K562 (cell line): Measurements from ENCODE around the gene UCHL5. TPM values are rescaled to one million over a fixed set of nuclear protein-coding genes. Genes with fewer than 3 reads are reported as not detected.

Source experiments
- CBX8 ChIP-seq: fragments of 200-600 bp; sonication (generic); IDR thresholded peaks from 2 replicates; pipeline ENCODE4 v1.6.1; 2012; ENCODE audit warnings: borderline replicate concordance, mixed run types, low read depth, mild to moderate bottlenecking, moderate library complexity, mixed read lengths, low read length, control low read depth, inconsistent platforms; ENCODE audit not compliant: poor library complexity, severe bottlenecking; ENCODE audit errors: extremely low read depth
- CREBBP ChIP-seq: IDR thresholded peaks from one replicate; pipeline ENCODE4 v1.6.1; 2012; ENCODE audit warnings: low read depth, mild to moderate bottlenecking, control low read depth, inconsistent platforms, low read length
- HNRNPLL ChIP-seq: fragments of 200-400 bp; formaldehyde crosslinking; IDR thresholded peaks from 2 replicates; pipeline ENCODE4 v1.6.1; 2017; ENCODE audit warnings: low read length, low read depth, mild to moderate bottlenecking; ENCODE audit not compliant: poor library complexity, severe bottlenecking
- HSF4 ChIP-seq: fragments of 250-450 bp; sonication (Bioruptor Pico); IDR thresholded peaks from 2 replicates; pipeline ENCODE4 v2.1.2; 2022; ENCODE audit warnings: mild to moderate bottlenecking, moderate library complexity, borderline replicate concordance
- LCOR ChIP-seq: sonication (generic); formaldehyde crosslinking; IDR thresholded peaks from 2 replicates; pipeline ENCODE4 v1.8.0; 2022; ENCODE audit warnings: mild to moderate bottlenecking, missing genetic modification reagents
- MCM7 ChIP-seq, 2 experiments: fragments of 450-650 bp; IDR thresholded peaks; 2 replicates each; pipeline ENCODE4 v1.6.1; 2016 to 2018
- NFE2 ChIP-seq: IDR thresholded peaks from 2 replicates; pipeline ENCODE4 v1.6.1; 2014; ENCODE audit warnings: antibody characterized with exemption, low read depth
- NFE2L1 ChIP-seq: fragments of 450-650 bp; IDR thresholded peaks from 2 replicates; pipeline ENCODE4 v1.6.1; 2016; ENCODE audit warnings: missing genetic modification characterization, low read depth, mild to moderate bottlenecking, missing compliant biosample characterization, moderate library complexity, borderline replicate concordance
- NR2F6 ChIP-seq: fragments of 450-650 bp; formaldehyde crosslinking; IDR thresholded peaks from 2 replicates; pipeline ENCODE4 v1.4.0; 2020; ENCODE audit warnings: mild to moderate bottlenecking
- NRF1 ChIP-seq, 2 experiments: fragments of 450-650 bp; IDR thresholded peaks in 1 of 2; conservative IDR thresholded peaks in 1 of 2; 2 replicates each; pipeline ENCODE4 v1.6.1; 2014; ENCODE audit warnings: mild to moderate bottlenecking in 2 of 2
- PKNOX1 ChIP-seq: fragments of 450-650 bp; IDR thresholded peaks from 2 replicates; pipeline ENCODE4 v1.6.1; 2016
- RBM39 ChIP-seq: fragments of 200-400 bp; formaldehyde crosslinking; optimal IDR thresholded peaks from 2 replicates; pipeline ENCODE3; 2018; ENCODE audit warnings: low read depth, low read length
- STAG1 ChIP-seq: sonication (generic); formaldehyde crosslinking; IDR thresholded peaks from 2 replicates; pipeline ENCODE4 v1.5.0; 2020; ENCODE audit warnings: missing genetic modification reagents, borderline replicate concordance
- TAF9B ChIP-seq: fragments of 450-650 bp; IDR thresholded peaks from 2 replicates; pipeline ENCODE4 v1.6.1; 2018; ENCODE audit warnings: mild to moderate bottlenecking; ENCODE audit not compliant: partially characterized antibody
- TCF7 ChIP-seq: sonication (generic); IDR thresholded peaks from 2 replicates; pipeline ENCODE4 v1.6.1; 2016; ENCODE audit warnings: antibody characterized with exemption, borderline replicate concordance
- U2AF1 ChIP-seq: fragments of 200-400 bp; formaldehyde crosslinking; optimal IDR thresholded peaks from 2 replicates; pipeline ENCODE3; 2017; ENCODE audit warnings: mild to moderate bottlenecking, low read depth, low read length, moderate library complexity
- USF2 ChIP-seq: sonication (generic); formaldehyde crosslinking; IDR thresholded peaks from 2 replicates; pipeline ENCODE4 v1.5.0; 2020; ENCODE audit warnings: missing genetic modification reagents
- XRCC4 ChIP-seq: IDR thresholded peaks from one replicate; pipeline ENCODE4 v1.6.1; 2011; ENCODE audit not compliant: insufficient read depth, insufficient read length; ENCODE audit errors: extremely low read depth
- YBX1 ChIP-seq: fragments of 450-650 bp; IDR thresholded peaks from 2 replicates; pipeline ENCODE4 v1.7.1; 2016; ENCODE audit warnings: mild to moderate bottlenecking
- ZBTB12 ChIP-seq: fragments of 250-450 bp; sonication (Bioruptor Pico); IDR thresholded peaks from 2 replicates; pipeline ENCODE4 v1.4.0; 2020
- ZEB2 ChIP-seq: fragments of 450-650 bp; IDR thresholded peaks from 2 replicates; pipeline ENCODE4 v1.6.1; 2016
- ZKSCAN1 ChIP-seq: fragments of 150-350 bp; IDR thresholded peaks from 2 replicates; pipeline ENCODE4 v1.6.1; 2016; ENCODE audit warnings: low read depth, low read length
- ZNF511 ChIP-seq: sonication (generic); formaldehyde crosslinking; IDR thresholded peaks from 2 replicates; pipeline ENCODE4 v1.8.0; 2022; ENCODE audit warnings: mild to moderate bottlenecking, missing genetic modification reagents
- ZNF551 ChIP-seq: fragments of 250-450 bp; sonication (Bioruptor Pico); IDR thresholded peaks from 2 replicates; pipeline ENCODE4 v1.5.0; 2021; ENCODE audit warnings: mild to moderate bottlenecking, moderate library complexity
- ZNF586 ChIP-seq: fragments of 450-650 bp; formaldehyde crosslinking; conservative IDR thresholded peaks from 2 replicates; pipeline ENCODE4 v1.4.0; 2020; ENCODE audit warnings: mild to moderate bottlenecking, moderate library complexity
- ZNF695 ChIP-seq: fragments of 450-650 bp; formaldehyde crosslinking; IDR thresholded peaks from 2 replicates; pipeline ENCODE4 v1.4.0; 2020; ENCODE audit warnings: mild to moderate bottlenecking, moderate library complexity
- polyA plus RNA-seq, 8 experiments: library from polyadenylated mRNA; depleted of rRNA in 4 of 8; stranded (reverse) in 5 of 8; unstranded in 3 of 8; fragments of >200 nt; fragmentation: Nextera tagmentation in 2 of 8; fragmentation: Illumina TruSeq in 1 of 8; extraction: Ambion mirVana in 2 of 8; extraction: Trizol in 1 of 8; gene quantifications; 2 replicates each; pipeline versions ENCODE4 v1.2.1 to v1.2.3, GENCODE V29; 2011 to 2014; ENCODE audit warnings: inconsistent platforms in 1 of 8, missing spikeins in 1 of 8
- total RNA-seq, 7 experiments: library from RNA; depleted of rRNA in 6 of 7; stranded (reverse); fragments of >200 nt in 6 of 7; fragmentation: Illumina TruSeq in 2 of 7; extraction: Trizol in 2 of 7; gene quantifications; 2 replicates each; pipeline versions ENCODE4 v1.2.1 to v1.2.3, GENCODE V29; 2011 to 2021; ENCODE audit warnings: low replicate concordance in 1 of 7

Gene UCHL5
- total and polyA plus RNA-seq, 9 of the 15 experiments (the other 6 are each of a cell fraction or from before 2014, with no cell fraction given) = 61.0 to 206 (median 122) TPM

- TF ChIP-seq NRF1 (conservative IDR thresholded peaks at IDR 0.05 in 1 of 2, IDR thresholded peaks at IDR 0.05 in 1 of 2) (peak; percentile 80 to 82), USF2 (CRISPR knock-in tag) (no peak), CBX8 (no peak), ZNF695 (CRISPR knock-in tag) (no peak), NFE2L1 (tag) (no peak), RBM39 (no peak), ZNF511 (CRISPR knock-in tag) (peak; percentile 73), ZNF551 (no peak), ZKSCAN1 (peak; percentile 19; the same call in 1 of the 2 replicates), TAF9B (peak; percentile 68), YBX1 (no peak), STAG1 (CRISPR knock-in tag) (no peak), ZBTB12 (CRISPR knock-in tag) (no peak), TCF7 (no peak), NFE2 (peak; percentile 41), XRCC4 (no peak), HSF4 (CRISPR knock-in tag) (no peak), CREBBP (no peak), MCM7 (IDR thresholded peaks at IDR 0.05) (no peak), NR2F6 (no peak), U2AF1 (peak; percentile 90), ZEB2 (peak; percentile 35; the same call in 1 of the 2 replicates), ZNF586 (CRISPR knock-in tag) (no peak), PKNOX1 (no peak), LCOR (CRISPR knock-in tag) (0 out of 2 replicates have a peak, but pooled peaks have one; percentile 83), HNRNPLL (peak; percentile 76)
- TF ChIP-seq, all 486 proteins: peak for 155
Measured at GRCh38 chr1:193104907-193105820, 46.0 kb upstream of the UCHL5 start, which contains the start of gene GLRX2 (continued).
